ENCODE results near the gene YTHDF2. TPM values are rescaled to one million over a fixed set of nuclear protein-coding genes. Genes with fewer than 3 reads are reported as not detected.

YTHDF2 gene
- polyA plus RNA-seq, 3 donors, result 20.7 to 81.6 (median 74.2) TPM

DNA sequence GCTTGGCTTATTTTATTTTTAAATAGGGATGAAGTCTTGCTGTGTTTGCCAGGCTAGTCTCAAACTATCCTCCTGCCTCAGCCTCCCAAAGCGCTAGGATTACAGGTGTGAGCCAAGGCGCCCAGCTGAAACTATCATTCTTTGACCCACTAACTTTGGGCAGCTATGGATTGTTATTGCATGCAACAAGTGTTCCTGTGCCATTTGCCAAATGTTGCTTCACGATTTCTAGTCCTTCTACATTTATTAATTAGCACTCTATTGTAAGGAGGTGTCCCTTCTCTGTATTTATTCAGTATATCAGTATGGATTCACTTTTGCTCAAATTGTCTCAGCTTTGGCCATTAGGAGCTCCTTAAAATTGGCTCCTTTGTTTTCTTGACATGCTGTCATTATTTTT is 36.4 kb downstream of the YTHDF2 start:
- Mint-ChIP-seq H3K4me3 (no peak overlapping the region), H3K27me3 (ENCODE audit: low read depth in 3 of 3) (no peaks in the 10 kb centered on the region), H3K9me3 (peaks cover 0 to 2% (median 0%) of the 10 kb centered on the region in 7 donors), H3K27ac (peak overlapping the region in 3 of 7 donors; percentile 34 to 73 (median 60)), H3K36me3 (peaks cover 25 to 45% of the 10 kb centered on the region in 2 donors), H3K4me1 (peaks cover 14% of the 10 kb centered on the region)
- H3K27ac ChIP-seq (ENCODE audit: low read depth in 1 of 2, low read length in 2 of 2), result peak overlapping the region in 1 of 2 donors; percentile 36
- H3K27me3 ChIP-seq (ENCODE audit: control insufficient read depth in 2 of 2, insufficient read depth in 2 of 2, low read length in 2 of 2), result no peaks in the 10 kb centered on the region
- TF ChIP-seq, protein P1, sequence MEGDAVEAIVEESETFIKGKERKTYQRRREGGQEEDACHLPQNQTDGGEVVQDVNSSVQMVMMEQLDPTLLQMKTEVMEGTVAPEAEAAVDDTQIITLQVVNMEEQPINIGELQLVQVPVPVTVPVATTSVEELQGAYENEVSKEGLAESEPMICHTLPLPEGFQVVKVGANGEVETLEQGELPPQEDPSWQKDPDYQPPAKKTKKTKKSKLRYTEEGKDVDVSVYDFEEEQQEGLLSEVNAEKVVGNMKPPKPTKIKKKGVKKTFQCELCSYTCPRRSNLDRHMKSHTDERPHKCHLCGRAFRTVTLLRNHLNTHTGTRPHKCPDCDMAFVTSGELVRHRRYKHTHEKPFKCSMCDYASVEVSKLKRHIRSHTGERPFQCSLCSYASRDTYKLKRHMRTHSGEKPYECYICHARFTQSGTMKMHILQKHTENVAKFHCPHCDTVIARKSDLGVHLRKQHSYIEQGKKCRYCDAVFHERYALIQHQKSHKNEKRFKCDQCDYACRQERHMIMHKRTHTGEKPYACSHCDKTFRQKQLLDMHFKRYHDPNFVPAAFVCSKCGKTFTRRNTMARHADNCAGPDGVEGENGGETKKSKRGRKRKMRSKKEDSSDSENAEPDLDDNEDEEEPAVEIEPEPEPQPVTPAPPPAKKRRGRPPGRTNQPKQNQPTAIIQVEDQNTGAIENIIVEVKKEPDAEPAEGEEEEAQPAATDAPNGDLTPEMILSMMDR (IDR thresholded peaks at IDR 0.05), result no peak
- no peak for DNase-seq
- H3K4me2 ChIP-seq (replicated peaks; ENCODE audit: extremely low read depth, low read length, poor library complexity, severe bottlenecking), result no peak overlapping the region
- H3K36me3 ChIP-seq (replicated peaks in 1 of 2; ENCODE audit: control insufficient read depth in 1 of 2, insufficient read depth in 2 of 2, low read length in 2 of 2), result peaks cover 26 to 51% of the 10 kb centered on the region in 2 donors
- WGBS (ENCODE audit: insufficient coverage), result no CpG with 5 or more reads among the region's 3 CpGs
- no peak overlapping the region for H2AFZ ChIP-seq (ENCODE audit: insufficient read depth, low read depth, low read length, poor library complexity, severe bottlenecking)
- no peaks in the 10 kb centered on the region for H3K9me3 ChIP-seq (replicated peaks in 1 of 2; ENCODE audit: control insufficient read depth in 1 of 2, insufficient read depth in 1 of 2, low read length in 2 of 2)
- H3K9ac ChIP-seq (ENCODE audit: insufficient read depth, low read length, poor library complexity, severe bottlenecking), result no peak overlapping the region
- H3K4me3 ChIP-seq (replicated peaks in 1 of 3; ENCODE audit: low read depth in 2 of 3, low read length in 3 of 3), result no peak overlapping the region
- peaks cover 17% of the 10 kb centered on the region for H3K79me2 ChIP-seq (ENCODE audit: insufficient read depth, low read length)
- peaks cover 48% of the 10 kb centered on the region for H4K20me1 ChIP-seq (ENCODE audit: insufficient read depth, low read length)
- peaks cover 14 to 15% of the 10 kb centered on the region in 2 donors for H3K4me1 ChIP-seq (ENCODE audit: control insufficient read depth in 1 of 2, insufficient read depth in 2 of 2, low read length in 2 of 2)
- intact Hi-C loops (cut with micrococcal nuclease), result no loop called here

DNA sequence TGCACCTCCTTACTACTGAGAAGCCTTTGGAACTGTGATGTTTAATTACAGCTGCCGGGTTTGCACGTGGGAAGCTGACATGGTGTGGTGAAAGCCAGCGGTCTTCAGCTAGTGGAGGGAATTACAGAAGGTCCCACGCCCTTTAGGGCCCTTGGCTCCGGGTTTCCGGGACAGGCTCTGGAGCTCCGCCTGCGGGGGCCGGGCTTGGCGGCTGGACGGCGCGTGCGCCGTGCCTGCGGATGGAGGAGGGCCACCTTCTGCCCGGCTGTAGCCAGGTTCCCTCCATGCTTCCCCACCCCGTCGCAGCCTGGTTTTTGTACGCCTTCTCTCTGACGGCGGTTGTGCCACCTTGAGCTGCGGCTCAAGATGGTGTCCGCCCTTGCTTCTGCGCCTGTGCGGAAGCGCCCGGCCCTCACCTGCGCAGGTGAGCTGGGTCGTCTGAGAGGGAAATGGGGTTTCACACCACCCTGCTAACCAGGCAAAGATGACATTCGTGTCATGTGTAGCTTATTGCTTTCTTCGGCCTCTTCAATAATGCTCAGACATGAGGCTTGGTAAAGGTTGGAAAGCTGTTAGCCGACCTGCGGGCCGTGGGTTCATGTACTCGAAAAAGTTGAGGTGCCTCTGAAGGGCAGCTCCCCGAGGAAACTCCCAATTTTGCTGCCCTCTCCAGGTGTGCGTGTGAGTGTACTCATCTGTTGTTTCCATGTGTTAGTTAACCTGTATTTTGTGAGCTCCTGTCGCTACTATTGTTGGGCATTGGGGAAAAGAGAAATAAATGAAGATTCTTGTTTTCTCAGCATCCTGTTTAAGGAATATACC is 38.6 kb downstream of the YTHDF2 start:
- Histone ChIP-seq H3K27ac (ENCODE audit: low read depth in 1 of 2, low read length in 2 of 2) (peak overlapping the region in 1 of 2 donors; percentile 70), H3K4me2 (replicated peaks; ENCODE audit: extremely low read depth, low read length, poor library complexity, severe bottlenecking) (peak overlapping the region; percentile 81)
- H3K36me3 Mint-ChIP-seq, result peaks cover 5 to 23% of the 10 kb centered on the region in 2 donors

More for the DNA sequence above, 38.6 kb downstream of the YTHDF2 start:
- H3K9me3 ChIP-seq (replicated peaks in 1 of 2; ENCODE audit: control insufficient read depth in 1 of 2, insufficient read depth in 1 of 2, low read length in 2 of 2), result no peaks in the 10 kb centered on the region
- intact Hi-C loops (cut with micrococcal nuclease), result no loop called here
- H3K4me3 ChIP-seq (replicated peaks in 1 of 3; ENCODE audit: low read depth in 2 of 3, low read length in 3 of 3), result peak overlapping the region; percentile 3 to 72 (median 36)
- peak; percentile 66 to 67 (median 66) for DNase-seq
- TF ChIP-seq, protein P1 (IDR thresholded peaks at IDR 0.05), result no peak
- peaks cover 2% of the 10 kb centered on the region for H3K79me2 ChIP-seq (ENCODE audit: insufficient read depth, low read length)
- peaks cover 0 to 2% (median 0%) of the 10 kb centered on the region in 7 donors for H3K9me3 Mint-ChIP-seq
- peak overlapping the region; percentile 73 for H2AFZ ChIP-seq (ENCODE audit: insufficient read depth, low read depth, low read length, poor library complexity, severe bottlenecking)
- 7% methylated on average over 34 of the region's 39 CpGs for WGBS (ENCODE audit: insufficient coverage)
- H3K4me1 Mint-ChIP-seq, result peaks cover 32% of the 10 kb centered on the region
- peaks cover 10 to 30% of the 10 kb centered on the region in 2 donors for H3K36me3 ChIP-seq (replicated peaks in 1 of 2; ENCODE audit: control insufficient read depth in 1 of 2, insufficient read depth in 2 of 2, low read length in 2 of 2)
- H4K20me1 ChIP-seq (ENCODE audit: insufficient read depth, low read length), result peaks cover 34% of the 10 kb centered on the region
- H3K4me1 ChIP-seq (ENCODE audit: control insufficient read depth in 1 of 2, insufficient read depth in 2 of 2, low read length in 2 of 2), result peaks cover 30 to 33% of the 10 kb centered on the region in 2 donors
- H3K9ac ChIP-seq (ENCODE audit: insufficient read depth, low read length, poor library complexity, severe bottlenecking), result peak overlapping the region; percentile 19
- peak overlapping the region in 5 of 7 donors; percentile 54 to 83 (median 73) for H3K27ac Mint-ChIP-seq
- no peaks in the 10 kb centered on the region for H3K27me3 ChIP-seq (ENCODE audit: control insufficient read depth in 2 of 2, insufficient read depth in 2 of 2, low read length in 2 of 2)
- H3K4me3 Mint-ChIP-seq, result peak overlapping the region; percentile 78 to 86
- peaks cover 0 to 2% (median 0%) of the 10 kb centered on the region in 3 donors for H3K27me3 Mint-ChIP-seq (ENCODE audit: low read depth in 3 of 3)

All from CD14-positive monocyte (primary cell).